HepG2 (cell line): ENCODE data around the gene PCIF1. TPM values are rescaled to one million over a fixed set of nuclear protein-coding genes. Genes with fewer than 3 reads are reported as not detected.

ENCODE experiments used
- ATF3 ChIP-seq: sonication (generic); formaldehyde crosslinking; IDR thresholded peaks from 2 replicates; pipeline ENCODE4 v1.4.0; 2020; ENCODE audit warnings: missing genetic modification reagents
- ATF6 ChIP-seq: sonication (generic); formaldehyde crosslinking; conservative IDR thresholded peaks from 2 replicates; pipeline ENCODE4 v1.4.0; 2020; ENCODE audit warnings: missing genetic modification reagents
- CEBPG ChIP-seq: IDR thresholded peaks from 2 replicates; pipeline ENCODE4 v1.6.1; 2016
- EEA1 ChIP-seq: sonication (generic); formaldehyde crosslinking; IDR thresholded peaks from 2 replicates; pipeline ENCODE4 v1.5.1; 2020; ENCODE audit warnings: mild to moderate bottlenecking, missing genetic modification reagents, borderline replicate concordance
- ELF3 ChIP-seq: IDR thresholded peaks from 2 replicates; pipeline ENCODE4 v1.6.1; 2016; ENCODE audit warnings: missing genetic modification reagents, missing compliant biosample characterization
- FIP1L1 ChIP-seq: fragments of 200-400 bp; formaldehyde crosslinking; IDR thresholded peaks from 2 replicates; pipeline ENCODE4 v1.6.1; 2018; ENCODE audit warnings: low read depth, mild to moderate bottlenecking, low read length, moderate library complexity, borderline replicate concordance; ENCODE audit not compliant: insufficient read depth
- GTF2F1 ChIP-seq: fragments of 150-350 bp; IDR thresholded peaks from 2 replicates; pipeline ENCODE4 v1.6.1; 2014; ENCODE audit warnings: low read length
- HOXA5 ChIP-seq: sonication (generic); formaldehyde crosslinking; IDR thresholded peaks from 2 replicates; pipeline ENCODE4 v1.4.0; 2020; ENCODE audit warnings: missing genetic modification reagents
- MAF1 ChIP-seq: sonication (generic); formaldehyde crosslinking; IDR thresholded peaks from 2 replicates; pipeline ENCODE4 v1.5.0; 2020; ENCODE audit warnings: missing genetic modification reagents, borderline replicate concordance
- PHF8 ChIP-seq: sonication (generic); formaldehyde crosslinking; IDR thresholded peaks from 2 replicates; pipeline ENCODE4 v1.5.0; 2020; ENCODE audit warnings: missing genetic modification reagents
- PTBP1 ChIP-seq: fragments of 200-400 bp; formaldehyde crosslinking; IDR thresholded peaks from 2 replicates; pipeline ENCODE4 v1.6.1; 2018; ENCODE audit warnings: low read length, low read depth; ENCODE audit not compliant: poor library complexity, severe bottlenecking
- RNF2 ChIP-seq: fragments of 450-650 bp; conservative IDR thresholded peaks from 2 replicates; pipeline ENCODE4 v1.6.1; 2016; ENCODE audit warnings: low read depth
- SKI ChIP-seq: fragments of 450-650 bp; IDR thresholded peaks from one replicate; pipeline ENCODE4 v1.6.1; 2018; ENCODE audit warnings: mild to moderate bottlenecking; ENCODE audit not compliant: partially characterized antibody
- ZBTB4 ChIP-seq: sonication (generic); formaldehyde crosslinking; IDR thresholded peaks from 2 replicates; pipeline ENCODE4 v1.4.0; 2020; ENCODE audit warnings: missing genetic modification reagents, mild to moderate bottlenecking, borderline replicate concordance
- ZBTB44 ChIP-seq: sonication (generic); formaldehyde crosslinking; IDR thresholded peaks from 2 replicates; pipeline ENCODE4 v1.4.0; 2020; ENCODE audit warnings: missing genetic modification reagents
- ZBTB7B ChIP-seq: sonication (generic); formaldehyde crosslinking; IDR thresholded peaks from 2 replicates; pipeline ENCODE4 v1.4.0; 2020; ENCODE audit warnings: missing genetic modification reagents
- ZNF20 ChIP-seq: sonication (generic); formaldehyde crosslinking; IDR thresholded peaks from 2 replicates; pipeline ENCODE4 v1.4.0; 2020; ENCODE audit warnings: mild to moderate bottlenecking, moderate library complexity, missing genetic modification reagents
- ZNF256 ChIP-seq: sonication (generic); formaldehyde crosslinking; conservative IDR thresholded peaks from 2 replicates; pipeline ENCODE4 v1.4.0; 2020; ENCODE audit warnings: missing genetic modification reagents
- ZNF335 ChIP-seq: sonication (generic); formaldehyde crosslinking; IDR thresholded peaks from 2 replicates; pipeline ENCODE4 v1.4.0; 2020; ENCODE audit warnings: missing genetic modification reagents
- ZNF687 ChIP-seq: sonication (generic); formaldehyde crosslinking; IDR thresholded peaks from 2 replicates; pipeline ENCODE4 v1.5.1; 2020; ENCODE audit warnings: mild to moderate bottlenecking, missing genetic modification reagents, moderate library complexity
- ZZZ3 ChIP-seq: sonication (generic); formaldehyde crosslinking; IDR thresholded peaks from 2 replicates; pipeline ENCODE4 v1.4.0; 2020; ENCODE audit warnings: missing genetic modification reagents, mild to moderate bottlenecking, borderline replicate concordance
- polyA plus RNA-seq, 8 experiments: library from polyadenylated mRNA; depleted of rRNA in 3 of 8; stranded (reverse) in 7 of 8; unstranded in 1 of 8; fragments of >200 nt; fragmentation: Illumina TruSeq in 4 of 8; extraction: Trizol in 4 of 8; gene quantifications; 2 replicates each; pipeline versions ENCODE4 v1.2.1 to v1.2.3, GENCODE V29; 2011 to 2016; ENCODE audit warnings: low read depth in 4 of 8, missing spikeins in 1 of 8, mixed read lengths in 1 of 8; ENCODE audit not compliant: insufficient read depth in 1 of 8
- total RNA-seq, 5 experiments: library from RNA; depleted of rRNA; stranded (reverse); fragments of >200 nt; fragmentation: Illumina TruSeq; extraction: Trizol; gene quantifications; 2 replicates each; pipeline ENCODE4 v1.2.3, GENCODE V29; 2016; ENCODE audit warnings: low read depth in 1 of 5

The PCIF1 gene
- total and polyA plus RNA-seq, 2 of the 13 experiments (the other 11 are each of a cell fraction or from before 2014, with no cell fraction given): 20.9 to 24.4 TPM

- TF ChIP-seq ATF6 (CRISPR knock-in tag): no peak
- no peak; the same call in none of the 2 replicates for TF ChIP-seq ATF3 (CRISPR knock-in tag)
- TF ChIP-seq PTBP1: no peak
- TF ChIP-seq SKI: no peak
- TF ChIP-seq MAF1 (CRISPR knock-in tag): no peak
- TF ChIP-seq HOXA5 (CRISPR knock-in tag): no peak
- no peak for TF ChIP-seq ZBTB4 (CRISPR knock-in tag)
- TF ChIP-seq ZNF335 (CRISPR knock-in tag): no peak
- TF ChIP-seq GTF2F1: no peak
- TF ChIP-seq CEBPG (CRISPR knock-in tag): no peak; the same call in 1 of the 2 replicates
- no peak for TF ChIP-seq ZBTB44 (CRISPR knock-in tag)
- no peak for TF ChIP-seq PHF8 (CRISPR knock-in tag)
- TF ChIP-seq ZNF256: no peak
- no peak; the same call in 1 of the 2 replicates for TF ChIP-seq FIP1L1
- peak; percentile 51; the same call in 1 of the 2 replicates for TF ChIP-seq RNF2
- TF ChIP-seq ZNF20 (CRISPR knock-in tag): no peak
- peak; percentile 25; the same call in 1 of the 2 replicates for TF ChIP-seq EEA1 (CRISPR knock-in tag)
- no peak for TF ChIP-seq ZZZ3 (CRISPR knock-in tag)
- no peak for TF ChIP-seq ZBTB7B (CRISPR knock-in tag)
- no peak; the same call in 1 of the 2 replicates for TF ChIP-seq ELF3
- TF ChIP-seq ZNF687 (CRISPR knock-in tag): no peak
These were observed 36.9 kb downstream of the PCIF1 start (continued) for GRCh38 chr20:45971425-45971674.
